Esophagus muscularis mucosa (tissue), 4 donors: ENCODE data around the gene TEX48. TPM values are rescaled to one million over a fixed set of nuclear protein-coding genes. Genes with fewer than 3 reads are reported as not detected.

Source experiments
- DNase-seq: peaks from one replicate; pipeline ENCODE4 v3.0.0-alpha.2; 2017; ENCODE audit errors: extremely low spot score
- H3K27ac ChIP-seq, 4 donors: fragments of 200-600 bp; sonication (generic); replicated peaks in 1 of 4; 1 replicate in 3 of 4; 2 replicates in 1 of 4; pipeline ENCODE4 v1.5.1; 2016 to 2019; ENCODE audit warnings: mild to moderate bottlenecking in 1 of 4
- H3K27me3 ChIP-seq, 4 donors: fragments of 200-600 bp; sonication (generic); one replicate each; pipeline versions ENCODE4 v1.5.1 to v1.6.0; 2016 to 2019
- H3K36me3 ChIP-seq, 4 donors: fragments of 200-600 bp; sonication (generic); one replicate each; pipeline ENCODE4 v1.5.1; 2016 to 2019
- H3K4me1 ChIP-seq, 4 donors: fragments of 200-600 bp; sonication (generic); one replicate each; pipeline ENCODE4 v1.5.1; 2016 to 2019
- H3K4me3 ChIP-seq, 4 donors: fragments of 200-600 bp; sonication (generic); 1 replicate in 2 of 4; 2 replicates in 2 of 4; pipeline ENCODE4 v1.5.1; 2016 to 2019; ENCODE audit warnings: mild to moderate bottlenecking in 4 of 4, moderate library complexity in 1 of 4
- H3K9me3 ChIP-seq, 4 donors: fragments of 200-600 bp; sonication (generic); 1 replicate in 3 of 4; 2 replicates in 1 of 4; pipeline ENCODE4 v1.5.1; 2016 to 2019
- EP300 ChIP-seq: sonication (generic); formaldehyde crosslinking; IDR thresholded peaks from one replicate; pipeline ENCODE4 v1.6.1; 2017; ENCODE audit warnings: antibody characterized with exemption
- POLR2A ChIP-seq: fragments of 450-650 bp; IDR thresholded peaks from one replicate; pipeline ENCODE4 v1.6.1; 2017; ENCODE audit warnings: antibody characterized with exemption, moderate library complexity, mild to moderate bottlenecking, low read depth
- POLR2AphosphoS5 ChIP-seq, 2 donors: sonication (generic); formaldehyde crosslinking; IDR thresholded peaks; one replicate each; pipeline ENCODE4 v1.6.1; 2017; ENCODE audit warnings: antibody characterized with exemption in 2 of 2
- WGBS: methylation state at CpG from one replicate; pipeline ENCODE4 v1.1.5; 2018; 5-methylcytosine and 5-hydroxymethylcytosine counted together
- intact Hi-C: fragments of 100-400 bp; cut with DNase I; formaldehyde crosslinking; loops from one replicate; pipeline ENCODE4 v1.15.1; 2023
- total RNA-seq, 4 donors: library from RNA; depleted of rRNA; stranded (reverse); fragments of >200 nt; gene quantifications; one replicate each; pipeline versions ENCODE4 v1.1.0 to v1.2.1, GENCODE V29; 2016
- TF ChIP-seq, protein P1 (sequence below), 3 experiments: fragments of 200-600 bp in 2 of 3; fragments of 450-650 bp in 1 of 3; sonication (generic) in 2 of 3; IDR thresholded peaks; one replicate each; pipeline ENCODE4 v1.5.1; 2017 to 2019; ENCODE audit warnings: antibody characterized with exemption in 3 of 3, mild to moderate bottlenecking in 2 of 3, moderate library complexity in 1 of 3

TEX48 gene
- total RNA-seq, 4 donors from 2014 or later, result not detected

DNA sequence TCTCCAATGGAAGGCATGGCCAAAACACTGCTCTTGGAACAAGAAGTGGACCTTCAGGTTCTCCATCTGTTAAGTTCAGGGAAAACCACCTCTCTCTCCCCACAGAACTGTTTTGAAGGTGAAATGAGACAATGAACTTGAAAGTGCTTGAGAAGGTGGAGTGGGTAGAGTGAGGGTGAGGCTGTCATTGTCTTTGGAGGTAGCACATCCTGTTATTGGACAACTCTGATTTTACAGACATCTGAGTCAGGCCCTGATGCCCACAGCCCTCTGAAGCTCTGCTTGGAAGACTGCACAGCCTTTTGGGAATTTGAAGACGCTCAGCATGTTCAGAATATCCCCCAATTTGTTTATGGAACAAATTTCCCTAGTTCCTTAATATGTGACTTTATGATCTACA, 27.6 kb upstream of the TEX48 start:
- intact Hi-C loops, result no loop called here

DNA sequence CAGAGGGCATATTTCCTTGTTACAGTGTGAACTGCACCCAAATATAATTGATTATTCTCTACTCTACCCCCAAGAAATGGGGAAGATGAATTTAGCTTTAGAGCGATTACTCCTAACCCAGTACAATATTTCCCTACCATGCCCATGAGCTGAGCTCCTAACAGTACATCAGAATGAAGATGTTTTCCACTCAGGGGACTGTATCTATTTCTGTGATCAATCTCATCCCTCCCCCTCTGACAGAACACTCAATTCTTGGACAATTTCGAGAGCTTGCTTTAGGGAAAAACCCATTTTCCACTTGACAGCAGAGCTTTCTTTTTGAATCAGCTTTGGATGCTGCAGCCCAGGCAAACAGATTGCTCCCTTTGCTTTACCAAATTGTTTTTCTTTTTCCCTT, 24.7 kb upstream of the TEX48 start:
- WGBS, result 87% methylated on average over 2 of the region's 2 CpGs
- no peaks in the 10 kb centered on the region for H3K9me3 ChIP-seq
- intact Hi-C loops, result no loop called here
- H3K4me1 ChIP-seq, result no peaks in the 10 kb centered on the region
- H3K4me3 ChIP-seq, result no peak overlapping the region
- H3K36me3 ChIP-seq, result no peaks in the 10 kb centered on the region
- no peak for TF ChIP-seq POLR2AphosphoS5 (IDR thresholded peaks at IDR 0.05)
- TF ChIP-seq, protein P1, sequence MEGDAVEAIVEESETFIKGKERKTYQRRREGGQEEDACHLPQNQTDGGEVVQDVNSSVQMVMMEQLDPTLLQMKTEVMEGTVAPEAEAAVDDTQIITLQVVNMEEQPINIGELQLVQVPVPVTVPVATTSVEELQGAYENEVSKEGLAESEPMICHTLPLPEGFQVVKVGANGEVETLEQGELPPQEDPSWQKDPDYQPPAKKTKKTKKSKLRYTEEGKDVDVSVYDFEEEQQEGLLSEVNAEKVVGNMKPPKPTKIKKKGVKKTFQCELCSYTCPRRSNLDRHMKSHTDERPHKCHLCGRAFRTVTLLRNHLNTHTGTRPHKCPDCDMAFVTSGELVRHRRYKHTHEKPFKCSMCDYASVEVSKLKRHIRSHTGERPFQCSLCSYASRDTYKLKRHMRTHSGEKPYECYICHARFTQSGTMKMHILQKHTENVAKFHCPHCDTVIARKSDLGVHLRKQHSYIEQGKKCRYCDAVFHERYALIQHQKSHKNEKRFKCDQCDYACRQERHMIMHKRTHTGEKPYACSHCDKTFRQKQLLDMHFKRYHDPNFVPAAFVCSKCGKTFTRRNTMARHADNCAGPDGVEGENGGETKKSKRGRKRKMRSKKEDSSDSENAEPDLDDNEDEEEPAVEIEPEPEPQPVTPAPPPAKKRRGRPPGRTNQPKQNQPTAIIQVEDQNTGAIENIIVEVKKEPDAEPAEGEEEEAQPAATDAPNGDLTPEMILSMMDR (IDR thresholded peaks at IDR 0.05), result no peak
- TF ChIP-seq POLR2A, result no peak
- TF ChIP-seq EP300, result no peak
- no peaks in the 10 kb centered on the region for H3K27me3 ChIP-seq
- no peak for DNase-seq
- H3K27ac ChIP-seq, result no peak overlapping the region

More for the DNA sequence above, 27.6 kb upstream of the TEX48 start:
- Histone ChIP-seq H3K27me3 (no peaks in the 10 kb centered on the region), H3K9me3 (no peaks in the 10 kb centered on the region), H3K4me1 (no peaks in the 10 kb centered on the region), H3K27ac (no peak overlapping the region), H3K4me3 (no peak overlapping the region), H3K36me3 (no peaks in the 10 kb centered on the region)
- TF ChIP-seq, protein P1 (IDR thresholded peaks at IDR 0.05), result no peak
- no peak for TF ChIP-seq POLR2A
- no peak for TF ChIP-seq EP300
- no peak for TF ChIP-seq POLR2AphosphoS5 (IDR thresholded peaks at IDR 0.05)
- DNase-seq, result no peak
- WGBS, result 88% methylated on average over 1 of the region's 1 CpG

DNA sequence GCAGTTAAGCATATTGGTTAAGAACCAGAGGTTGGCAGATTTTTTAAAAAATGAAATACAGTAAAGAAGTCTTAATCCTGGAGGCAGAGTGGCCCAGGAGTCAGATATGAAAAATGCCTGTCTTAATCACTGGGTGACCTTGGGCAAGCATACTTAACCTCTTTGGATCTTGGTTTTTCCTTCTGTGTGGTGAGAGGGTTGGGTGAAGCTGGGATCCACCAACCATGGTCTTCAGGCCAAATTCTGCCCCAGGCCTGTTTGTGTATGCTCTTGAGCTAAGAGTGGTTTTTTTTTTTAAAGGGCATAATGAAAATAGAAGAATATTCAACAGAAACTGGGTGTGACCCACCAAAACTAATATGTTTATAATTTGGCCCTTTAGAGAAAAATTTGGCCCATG, 20.0 kb upstream of the TEX48 start:
- H3K4me3 ChIP-seq, result no peak overlapping the region
- no peaks in the 10 kb centered on the region for H3K27me3 ChIP-seq
- H3K4me1 ChIP-seq, result no peaks in the 10 kb centered on the region
- H3K27ac ChIP-seq, result no peak overlapping the region
- TF ChIP-seq, protein P1 (IDR thresholded peaks at IDR 0.05), result no peak
- TF ChIP-seq EP300, result no peak
- TF ChIP-seq POLR2AphosphoS5 (IDR thresholded peaks at IDR 0.05), result no peak
- no peak for TF ChIP-seq POLR2A
- no peaks in the 10 kb centered on the region for H3K36me3 ChIP-seq
- intact Hi-C loops, result no loop called here
- no peak for DNase-seq
- no peaks in the 10 kb centered on the region for H3K9me3 ChIP-seq

DNA sequence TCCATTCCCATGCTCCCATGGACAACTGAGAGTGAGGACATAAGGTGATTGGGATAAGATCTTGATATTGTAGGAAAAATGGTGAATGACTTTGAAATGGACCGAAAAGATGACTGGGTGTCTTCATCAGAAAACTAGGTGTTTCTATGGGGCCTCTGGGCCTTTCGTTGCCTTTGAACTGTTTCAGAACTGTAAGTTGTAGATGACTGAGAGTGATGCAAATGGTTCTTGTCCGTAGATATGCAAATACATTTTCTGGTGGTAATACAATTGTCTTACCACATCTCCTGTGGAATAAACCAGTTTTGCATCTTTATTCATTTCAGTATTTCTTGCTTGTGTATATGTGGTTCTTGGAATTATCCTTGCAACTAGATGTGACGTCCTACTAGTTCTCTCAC, 16.0 kb upstream of the TEX48 start:
- intact Hi-C loops, result no loop called here
- Histone ChIP-seq H3K27me3 (no peaks in the 10 kb centered on the region), H3K27ac (no peak overlapping the region), H3K9me3 (no peaks in the 10 kb centered on the region), H3K4me1 (no peaks in the 10 kb centered on the region), H3K36me3 (no peaks in the 10 kb centered on the region), H3K4me3 (no peak overlapping the region)
- TF ChIP-seq POLR2A, result no peak
- no peak for TF ChIP-seq POLR2AphosphoS5 (IDR thresholded peaks at IDR 0.05)
- TF ChIP-seq, protein P1 (IDR thresholded peaks at IDR 0.05), result no peak
- TF ChIP-seq EP300, result no peak
- 90% methylated on average over 4 of the region's 4 CpGs for WGBS
- DNase-seq, result no peak

DNA sequence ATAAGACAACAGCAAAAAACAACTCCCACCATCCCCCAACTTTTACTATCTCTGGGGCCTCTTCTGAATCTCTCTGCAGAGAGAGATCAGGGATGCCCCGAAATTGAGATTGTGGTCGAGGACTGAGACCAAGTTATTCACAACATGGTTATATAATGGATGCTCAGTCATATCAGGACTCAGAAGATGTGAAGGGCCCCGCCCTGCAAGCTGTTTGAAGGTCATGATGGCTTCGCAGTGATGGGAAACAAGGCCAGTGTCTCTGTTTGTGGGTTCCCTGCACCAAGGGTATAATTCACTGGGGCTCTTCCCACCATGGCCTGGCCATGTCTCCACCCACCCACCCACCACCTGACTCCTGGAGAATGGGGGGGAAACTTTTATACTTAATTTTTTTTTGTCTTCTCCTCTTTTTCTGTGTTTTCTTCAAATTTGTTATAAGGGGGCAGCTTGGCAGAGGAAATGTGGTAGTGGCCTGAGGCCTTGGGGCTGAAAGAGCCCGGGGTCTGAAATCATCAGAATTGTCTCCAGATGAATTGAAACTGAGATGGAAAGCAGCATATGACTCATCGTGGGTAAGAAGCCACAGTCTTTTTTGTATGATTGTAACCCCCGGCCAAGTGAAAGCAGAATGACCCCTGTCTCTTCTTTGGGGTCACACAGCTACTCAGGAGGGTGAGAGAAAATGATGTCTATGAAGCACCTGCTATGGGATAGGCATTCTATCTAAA, 15.0 kb upstream of the TEX48 start:
- no peak for DNase-seq
- TF ChIP-seq EP300 (no peak), POLR2AphosphoS5 (IDR thresholded peaks at IDR 0.05) (no peak), POLR2A (no peak)
- TF ChIP-seq, protein P1 (IDR thresholded peaks at IDR 0.05), result no peak
- WGBS, result 82% methylated on average over 6 of the region's 7 CpGs
- Histone ChIP-seq H3K36me3 (no peaks in the 10 kb centered on the region), H3K9me3 (no peaks in the 10 kb centered on the region), H3K27ac (no peak overlapping the region), H3K27me3 (no peaks in the 10 kb centered on the region), H3K4me1 (no peaks in the 10 kb centered on the region), H3K4me3 (no peak overlapping the region)
- intact Hi-C loops, result no loop called here
